Aorta (tissue), 5 donors: ENCODE data around the gene EHD4. TPM values are rescaled to one million over a fixed set of nuclear protein-coding genes. Genes with fewer than 3 reads are reported as not detected.

Experiments used
- ATAC-seq: fragments of 200-7000 bp; cut with Tn5 transposase; one replicate; pipeline ENCODE4 v1.9.1; 2022; ENCODE audit warnings: moderate library complexity; ENCODE audit not compliant: low FRiP score
- DNase-seq, 2 donors: peaks; one replicate each; pipeline ENCODE4 v3.0.0-alpha.2; 2020
- H3K27ac ChIP-seq, 2 donors: one replicate each; pipeline ENCODE4 v1.5.1; 2013; ENCODE audit warnings: low read length in 2 of 2, mild to moderate bottlenecking in 2 of 2, moderate library complexity in 2 of 2, control low read depth in 1 of 2, inconsistent platforms in 1 of 2, low read depth in 1 of 2
- H3K27me3 ChIP-seq, 2 donors: one replicate each; pipeline ENCODE4 v1.6.1; 2013; ENCODE audit warnings: control low read depth in 1 of 2, low read length in 1 of 2, mild to moderate bottlenecking in 1 of 2, moderate library complexity in 1 of 2; ENCODE audit not compliant: insufficient read depth in 2 of 2, control insufficient read depth in 1 of 2
- H3K36me3 ChIP-seq, 2 donors: one replicate each; pipeline ENCODE4 v1.6.1; 2013; ENCODE audit warnings: control low read depth in 1 of 2, low read length in 1 of 2, mild to moderate bottlenecking in 1 of 2; ENCODE audit not compliant: insufficient read depth in 2 of 2, control insufficient read depth in 1 of 2
- H3K4me1 ChIP-seq, 2 donors: one replicate each; pipeline ENCODE4 v1.6.1; 2013; ENCODE audit warnings: low read length in 2 of 2, control low read depth in 1 of 2, mild to moderate bottlenecking in 1 of 2, moderate library complexity in 1 of 2; ENCODE audit not compliant: insufficient read depth in 2 of 2, control insufficient read depth in 1 of 2
- H3K4me3 ChIP-seq, 2 donors: one replicate each; pipeline ENCODE4 v1.5.1; 2013; ENCODE audit warnings: low read length in 2 of 2, control low read depth in 1 of 2, mild to moderate bottlenecking in 1 of 2
- H3K9me3 ChIP-seq: one replicate; pipeline ENCODE4 v1.6.1; 2013; ENCODE audit warnings: mild to moderate bottlenecking, low read length; ENCODE audit not compliant: control insufficient read depth
- WGBS, 2 donors: extraction: QIAGEN DNeasy Blood & Tissue Kit; methylation state at CpG; one replicate each; pipeline ENCODE4 v1.1.7; 2013; 5-methylcytosine and 5-hydroxymethylcytosine counted together
- intact Hi-C, 2 donors: fragments of 100-400 bp; cut with DNase I; formaldehyde crosslinking; loops; one replicate each; pipeline versions ENCODE4 v1.14.2 to v1.15.0; 2022
- polyA plus RNA-seq, 2 donors: library from polyadenylated mRNA; stranded (reverse); fragments of 200-250 nt; gene quantifications; one replicate each; pipeline ENCODE4 v1.2.3, GENCODE V29; 2013
- total RNA-seq, 2 donors: library from RNA; stranded (reverse); fragmentation: NEBNext Ultra II Directional; extraction: Animal tissue kit (Norgen Biotek cat#: 25700); gene quantifications; one replicate each; pipeline ENCODE4 v1.2.1, GENCODE V29; 2021
- donor health status: healthy with polysubstance abuse.
- donor health status: Bipolar disorder and iron deficiency.
- donor health status: DM: no; HTN: no; CAD: no.
- donor health status: DM: no; HTN: no; CAD: no.
- donor health status: DM: yes; HTN: yes; CAD: no.

Gene EHD4
- total and polyA plus RNA-seq, 4 donors, result 11.4 to 56.6 (median 30.0) TPM

GRCh38 chr15:41881550-41881919 lies 90.8 kb downstream of the EHD4 start:
- no peaks in the 10 kb centered on the region for H3K4me1 ChIP-seq
- ATAC-seq, result no peak
- no peaks in the 10 kb centered on the region for H3K36me3 ChIP-seq
- H3K27ac ChIP-seq, result no peak overlapping the region
- H3K27me3 ChIP-seq, result no peaks in the 10 kb centered on the region
- no peaks in the 10 kb centered on the region for H3K9me3 ChIP-seq
- 24 to 25% methylated on average over 10 of the region's 10 CpGs for WGBS, 2 donors
- DNase-seq, result no peak
- no peak overlapping the region for H3K4me3 ChIP-seq
- intact Hi-C loops, result no loop called here

- H3K27ac ChIP-seq, result no peak overlapping the region
- no peaks in the 10 kb centered on the region for H3K27me3 ChIP-seq
- ATAC-seq (no peak), DNase-seq (no peak)
- intact Hi-C loops, result no loop called here
- no peaks in the 10 kb centered on the region for H3K36me3 ChIP-seq
- no peaks in the 10 kb centered on the region for H3K9me3 ChIP-seq
- H3K4me1 ChIP-seq, result no peaks in the 10 kb centered on the region
- H3K4me3 ChIP-seq, result no peak overlapping the region
- 92 to 97% methylated on average over 8 of the region's 8 CpGs for WGBS, 2 donors
Observed at GRCh38 chr15:41881086-41881485, 91.3 kb downstream of the EHD4 start.

- Histone ChIP-seq H3K4me1 (no peaks in the 10 kb centered on the region), H3K36me3 (no peaks in the 10 kb centered on the region), H3K27ac (no peak overlapping the region), H3K4me3 (no peak overlapping the region), H3K9me3 (no peaks in the 10 kb centered on the region), H3K27me3 (no peaks in the 10 kb centered on the region)
- whole genome bisulfite sequencing, 2 donors, result 99% methylated on average over 10 of the region's 10 CpGs
- no peak for ATAC-seq
- intact Hi-C loops, result no loop called here
- no peak for DNase-seq
Observed at GRCh38 chr15:41880156-41880877, 92.0 kb downstream of the EHD4 start.

- Histone ChIP-seq H3K27me3 (no peaks in the 10 kb centered on the region), H3K36me3 (no peaks in the 10 kb centered on the region), H3K4me1 (no peaks in the 10 kb centered on the region), H3K4me3 (no peak overlapping the region), H3K9me3 (no peaks in the 10 kb centered on the region), H3K27ac (no peak overlapping the region)
- no peak for DNase-seq
- 94 to 96% methylated on average over 10 of the region's 10 CpGs for WGBS, 2 donors
- no peak for ATAC-seq
- intact Hi-C loops, result no loop called here
Observed at GRCh38 chr15:41879321-41879845, 93.0 kb downstream of the EHD4 start.

- Histone ChIP-seq H3K36me3 (no peaks in the 10 kb centered on the region), H3K4me1 (no peaks in the 10 kb centered on the region), H3K27ac (no peak overlapping the region), H3K27me3 (no peaks in the 10 kb centered on the region), H3K4me3 (no peak overlapping the region), H3K9me3 (no peaks in the 10 kb centered on the region)
- ATAC-seq (no peak), DNase-seq (no peak)
- 87 to 88% methylated on average over 10 of the region's 10 CpGs for WGBS, 2 donors
- intact Hi-C loops, result no loop called here
Observed at GRCh38 chr15:41878355-41878699, 94.0 kb downstream of the EHD4 start.

GRCh38 chr15:41877631-41878354 lies 94.6 kb downstream of the EHD4 start:
- H3K9me3 ChIP-seq, result no peaks in the 10 kb centered on the region
- H3K4me3 ChIP-seq, result no peak overlapping the region
- intact Hi-C loops, result no loop called here
- DNase-seq, result no peak
- no peaks in the 10 kb centered on the region for H3K4me1 ChIP-seq
- ATAC-seq, result no peak
- H3K36me3 ChIP-seq, result no peaks in the 10 kb centered on the region
- 80 to 84% methylated on average over 13 of the region's 13 CpGs for WGBS, 2 donors
- no peaks in the 10 kb centered on the region for H3K27me3 ChIP-seq
- H3K27ac ChIP-seq, result no peak overlapping the region

GRCh38 chr15:41876689-41877088 lies 95.7 kb downstream of the EHD4 start:
- WGBS, 2 donors, result 80 to 82% methylated on average over 12 of the region's 12 CpGs
- intact Hi-C loops, result no loop called here
- no peaks in the 10 kb centered on the region for H3K9me3 ChIP-seq

GRCh38 chr15:41876007-41876406 lies 96.3 kb downstream of the EHD4 start:
- DNase-seq (no peak), ATAC-seq (no peak)
- Histone ChIP-seq H3K4me3 (no peak overlapping the region), H3K4me1 (no peaks in the 10 kb centered on the region), H3K36me3 (no peaks in the 10 kb centered on the region), H3K27ac (no peak overlapping the region), H3K9me3 (no peaks in the 10 kb centered on the region), H3K27me3 (no peaks in the 10 kb centered on the region)
- intact Hi-C loops, result no loop called here
- WGBS, 2 donors, result 90 to 91% methylated on average over 13 of the region's 13 CpGs

More at GRCh38 chr15:41876689-41877088, 95.7 kb downstream of the EHD4 start:
- ATAC-seq (no peak), DNase-seq (no peak)
- Histone ChIP-seq H3K4me3 (no peak overlapping the region), H3K36me3 (no peaks in the 10 kb centered on the region), H3K4me1 (no peaks in the 10 kb centered on the region), H3K27me3 (no peaks in the 10 kb centered on the region), H3K27ac (no peak overlapping the region)

GRCh38 chr15:41874736-41875135 lies 97.6 kb downstream of the EHD4 start:
- intact Hi-C loops, result no loop called here
- 94 to 97% methylated on average over 12 of the region's 12 CpGs for WGBS, 2 donors

More at GRCh38 chr15:41874736-41875135, 97.6 kb downstream of the EHD4 start:
- H3K4me3 ChIP-seq, result no peak overlapping the region
- no peaks in the 10 kb centered on the region for H3K27me3 ChIP-seq
- no peaks in the 10 kb centered on the region for H3K9me3 ChIP-seq
- H3K36me3 ChIP-seq, result no peaks in the 10 kb centered on the region
- ATAC-seq (no peak), DNase-seq (no peak)
- no peaks in the 10 kb centered on the region for H3K4me1 ChIP-seq
- H3K27ac ChIP-seq, result no peak overlapping the region
